Fibroblast of lung (primary cell): ENCODE measurements around the gene MLXIP.

Source experiments
- EZH2 ChIP-seq: IDR thresholded peaks from 2 replicates; pipeline ENCODE4 v1.5.1; 2012; ENCODE audit warnings: low read length, control low read depth, mild to moderate bottlenecking; ENCODE audit errors: missing control alignments
- TF ChIP-seq, protein P1 (sequence below), 2 donors: IDR thresholded peaks in 1 of 2; conservative IDR thresholded peaks in 1 of 2; 1 replicate in 1 of 2; 2 replicates in 1 of 2; pipeline ENCODE4 v1.5.1; 2011 to 2012; ENCODE audit warnings: low read length in 2 of 2, control low read depth in 1 of 2, inconsistent platforms in 1 of 2, low read depth in 1 of 2, mild to moderate bottlenecking in 1 of 2

DNA sequence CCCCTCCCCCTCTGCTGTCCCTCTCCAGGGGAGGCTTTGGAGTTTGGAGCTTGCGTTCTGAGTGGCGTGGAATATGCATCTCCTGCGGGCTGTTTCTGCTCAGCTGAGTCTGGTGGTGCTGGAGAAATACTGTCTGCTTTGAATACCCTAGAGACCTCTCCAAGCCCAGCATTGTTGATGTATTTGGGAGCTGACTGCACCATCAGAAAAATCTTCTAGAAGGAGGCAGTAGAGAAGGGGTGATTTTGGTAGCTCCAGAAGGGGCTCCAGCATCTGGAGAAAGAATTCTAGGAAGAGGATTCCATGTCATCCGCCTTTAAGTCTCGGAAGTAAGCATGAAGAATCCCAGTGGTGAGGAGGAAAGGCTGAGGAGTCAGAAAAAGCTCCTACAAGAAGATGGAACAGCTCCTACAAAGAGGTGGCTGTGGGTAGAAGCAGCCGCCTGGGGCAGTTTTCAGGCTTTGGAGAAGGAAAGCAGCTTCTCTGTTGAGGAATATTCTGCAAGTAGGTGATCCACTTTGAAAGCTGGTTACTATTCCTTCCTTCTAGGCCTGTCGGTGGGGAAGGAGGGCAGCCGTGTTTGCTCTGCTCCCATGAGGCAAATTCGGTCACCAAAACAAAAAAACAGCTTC lies 9.7 kb downstream of the MLXIP start:
- TF ChIP-seq, protein P1, sequence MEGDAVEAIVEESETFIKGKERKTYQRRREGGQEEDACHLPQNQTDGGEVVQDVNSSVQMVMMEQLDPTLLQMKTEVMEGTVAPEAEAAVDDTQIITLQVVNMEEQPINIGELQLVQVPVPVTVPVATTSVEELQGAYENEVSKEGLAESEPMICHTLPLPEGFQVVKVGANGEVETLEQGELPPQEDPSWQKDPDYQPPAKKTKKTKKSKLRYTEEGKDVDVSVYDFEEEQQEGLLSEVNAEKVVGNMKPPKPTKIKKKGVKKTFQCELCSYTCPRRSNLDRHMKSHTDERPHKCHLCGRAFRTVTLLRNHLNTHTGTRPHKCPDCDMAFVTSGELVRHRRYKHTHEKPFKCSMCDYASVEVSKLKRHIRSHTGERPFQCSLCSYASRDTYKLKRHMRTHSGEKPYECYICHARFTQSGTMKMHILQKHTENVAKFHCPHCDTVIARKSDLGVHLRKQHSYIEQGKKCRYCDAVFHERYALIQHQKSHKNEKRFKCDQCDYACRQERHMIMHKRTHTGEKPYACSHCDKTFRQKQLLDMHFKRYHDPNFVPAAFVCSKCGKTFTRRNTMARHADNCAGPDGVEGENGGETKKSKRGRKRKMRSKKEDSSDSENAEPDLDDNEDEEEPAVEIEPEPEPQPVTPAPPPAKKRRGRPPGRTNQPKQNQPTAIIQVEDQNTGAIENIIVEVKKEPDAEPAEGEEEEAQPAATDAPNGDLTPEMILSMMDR (conservative IDR thresholded peaks at IDR 0.05 in 1 of 2, IDR thresholded peaks at IDR 0.05 in 1 of 2; ENCODE audit: low read depth in 1 of 2, low read length in 2 of 2): no peak
- no peak for TF ChIP-seq EZH2
